Stimulated activated CD4-positive, alpha-beta T cell treated with anti-CD3 and anti-CD28 coated beads, Interleukin-1b, Interleukin-23, amount 100 ng/mL, for 48 hours (primary cell): ENCODE results near the gene ALKBH7.
A peak's percentile ranks its signal among the peaks of the same experiment; 100 is the strongest.

Experiments
- DNase-seq: peaks from one replicate; pipeline ENCODE4 v3.0.0-alpha.2; 2020

The ALKBH7 gene

GRCh38 chr19:6402058-6402457 lies 29.5 kb downstream of the ALKBH7 start:
- DNase-seq, result no peak

- no peak for DNase-seq
Measured at GRCh38 chr19:6402837-6403608, 30.4 kb downstream of the ALKBH7 start.

- DNase-seq, result no peak
Measured at GRCh38 chr19:6406401-6406800, 33.8 kb downstream of the ALKBH7 start.

- DNase-seq, result no peak
Measured at GRCh38 chr19:6409346-6409745, 36.8 kb downstream of the ALKBH7 start.

GRCh38 chr19:6412061-6412446 lies 39.5 kb downstream of the ALKBH7 start:
- no peak for DNase-seq

- peak; percentile 51 for DNase-seq
Measured at GRCh38 chr19:6412447-6413091, 40.0 kb downstream of the ALKBH7 start.

GRCh38 chr19:6413291-6413690 lies 40.7 kb downstream of the ALKBH7 start:
- no peak for DNase-seq

- no peak for DNase-seq
Measured at GRCh38 chr19:6413721-6414643, 41.4 kb downstream of the ALKBH7 start.

GRCh38 chr19:6414793-6415590 lies 42.4 kb downstream of the ALKBH7 start:
- no peak for DNase-seq

- DNase-seq, result no peak
Measured at GRCh38 chr19:6415591-6416190, 43.1 kb downstream of the ALKBH7 start.

- no peak for DNase-seq
Measured at GRCh38 chr19:6416658-6417405, 44.2 kb downstream of the ALKBH7 start.

GRCh38 chr19:6417713-6418561 lies 45.3 kb downstream of the ALKBH7 start:
- no peak for DNase-seq

GRCh38 chr19:6418562-6418932 lies 46.0 kb downstream of the ALKBH7 start:
- DNase-seq, result no peak

GRCh38 chr19:6421075-6422014 lies 48.8 kb downstream of the ALKBH7 start:
- no peak for DNase-seq

- DNase-seq, result peak; percentile 49
Measured at GRCh38 chr19:6423499-6424194, 51.1 kb downstream of the ALKBH7 start.

GRCh38 chr19:6424195-6424938 lies 51.8 kb downstream of the ALKBH7 start, which contains the start of gene KHSRP:
Gene KHSRP (minus strand): TSS chr19:6424811. CDS start chr19:6424701, 110 bp downstream.
- peak; percentile 20 for DNase-seq
